ENCODE data around the gene NKD2. TPM values are rescaled to one million over a fixed set of nuclear protein-coding genes. Genes with fewer than 3 reads are reported as not detected.

Gene NKD2
- total RNA-seq, 2 experiments from 2014 or later: 0.38 TPM

DNA sequence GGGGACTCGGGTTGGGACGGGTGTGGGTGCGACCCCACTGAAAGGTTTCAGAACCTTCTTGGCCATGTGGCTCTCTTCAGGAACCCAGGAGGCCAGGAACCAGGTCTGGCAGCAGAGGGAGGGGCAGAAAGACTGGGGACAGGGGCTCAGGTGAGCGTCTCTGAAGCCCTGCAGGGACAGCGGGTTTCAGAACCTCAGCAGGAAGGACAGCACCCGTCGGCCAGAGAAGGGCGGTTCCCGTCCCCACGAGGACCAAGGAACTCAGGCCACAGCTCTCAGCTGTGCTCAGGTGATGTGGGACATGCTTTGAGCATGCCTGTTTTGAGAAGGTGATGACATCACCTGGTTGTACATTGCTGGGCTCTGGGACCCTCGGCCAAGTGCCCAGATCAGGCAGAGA lies 77.5 kb downstream of the NKD2 start:
- Histone ChIP-seq H3K27ac (ENCODE audit: low read depth, low read length, poor library complexity, severe bottlenecking) (no peak overlapping the region), H3K79me2 (ENCODE audit: insufficient read depth, low read depth, low read length) (no peaks in the 10 kb centered on the region), H3K36me3 (ENCODE audit: insufficient read depth, low read length) (no peaks in the 10 kb centered on the region), H3K9me3 (ENCODE audit: low read length) (no peaks in the 10 kb centered on the region), H3K4me2 (ENCODE audit: low read length) (no peak overlapping the region), H3K9me2 (ENCODE audit: insufficient read depth, low read length) (no peaks in the 10 kb centered on the region), H4K20me1 (ENCODE audit: insufficient read depth, low read length) (no peaks in the 10 kb centered on the region; the same call in 1 of the 2 replicates), H3K4me3 (ENCODE audit: low read depth, low read length, poor library complexity, severe bottlenecking) (no peak overlapping the region), H2AFZ (ENCODE audit: low read length) (no peak overlapping the region), H3K4me1 (ENCODE audit: insufficient read depth, low read length, poor library complexity, severe bottlenecking) (no peaks in the 10 kb centered on the region)
- DNase-seq (ENCODE audit: low spot score): no peak
- BruUV-seq (replicated peaks): no TSS peak
- intact Hi-C loops (cut with micrococcal nuclease; ENCODE audit: unreplicated experiment): no loop called here
- TF ChIP-seq EZH2phosphoT487 (IDR thresholded peaks at IDR 0.05; ENCODE audit: borderline replicate concordance, low read depth, low read length): no peak
- no peak for TF ChIP-seq CTCF (conservative IDR thresholded peaks at IDR 0.05; ENCODE audit: low read length)
- ChIA-PET POLR2A (no interaction called here), CTCF (ENCODE audit: unreplicated experiment) (no interaction called here)

- CTCF ChIA-PET (ENCODE audit: unreplicated experiment): no interaction called here
- no peaks in the 10 kb centered on the region for H3K36me3 ChIP-seq (ENCODE audit: insufficient read depth, low read length)
- H3K4me2 ChIP-seq (ENCODE audit: low read length): no peak overlapping the region
- no peaks in the 10 kb centered on the region for H3K79me2 ChIP-seq (ENCODE audit: insufficient read depth, low read depth, low read length)
- intact Hi-C loops (cut with micrococcal nuclease; ENCODE audit: unreplicated experiment): no loop called here
- no peak overlapping the region for H3K4me3 ChIP-seq (ENCODE audit: low read depth, low read length, poor library complexity, severe bottlenecking)
- no peak for DNase-seq (ENCODE audit: low spot score)
- no peaks in the 10 kb centered on the region for H3K4me1 ChIP-seq (ENCODE audit: insufficient read depth, low read length, poor library complexity, severe bottlenecking)
- TF ChIP-seq CTCF (conservative IDR thresholded peaks at IDR 0.05; ENCODE audit: low read length) (no peak), EZH2phosphoT487 (IDR thresholded peaks at IDR 0.05; ENCODE audit: borderline replicate concordance, low read depth, low read length) (no peak)
- no TSS peak for BruUV-seq (replicated peaks)
- H2AFZ ChIP-seq (ENCODE audit: low read length): no peak overlapping the region
- H3K9me3 ChIP-seq (ENCODE audit: low read length): no peaks in the 10 kb centered on the region
- no peaks in the 10 kb centered on the region; the same call in 1 of the 2 replicates for H4K20me1 ChIP-seq (ENCODE audit: insufficient read depth, low read length)
- POLR2A ChIA-PET: no interaction called here
- H3K27ac ChIP-seq (ENCODE audit: low read depth, low read length, poor library complexity, severe bottlenecking): no peak overlapping the region
- H3K9me2 ChIP-seq (ENCODE audit: insufficient read depth, low read length): no peaks in the 10 kb centered on the region
Observed at GRCh38 chr5:1086871-1087270, 78.3 kb downstream of the NKD2 start.

- CTCF ChIA-PET (ENCODE audit: unreplicated experiment): no interaction called here
- Histone ChIP-seq H3K9me2 (ENCODE audit: insufficient read depth, low read length) (no peaks in the 10 kb centered on the region), H3K4me1 (ENCODE audit: insufficient read depth, low read length, poor library complexity, severe bottlenecking) (no peaks in the 10 kb centered on the region), H3K36me3 (ENCODE audit: insufficient read depth, low read length) (no peaks in the 10 kb centered on the region), H3K4me2 (ENCODE audit: low read length) (no peak overlapping the region), H3K9me3 (ENCODE audit: low read length) (no peaks in the 10 kb centered on the region), H2AFZ (ENCODE audit: low read length) (no peak overlapping the region), H3K79me2 (ENCODE audit: insufficient read depth, low read depth, low read length) (no peaks in the 10 kb centered on the region), H3K27ac (ENCODE audit: low read depth, low read length, poor library complexity, severe bottlenecking) (no peak overlapping the region), H4K20me1 (ENCODE audit: insufficient read depth, low read length) (no peaks in the 10 kb centered on the region; the same call in 1 of the 2 replicates), H3K4me3 (ENCODE audit: low read depth, low read length, poor library complexity, severe bottlenecking) (no peak overlapping the region)
- POLR2A ChIA-PET: no interaction called here
- DNase-seq (ENCODE audit: low spot score): no peak
- TF ChIP-seq CTCF (conservative IDR thresholded peaks at IDR 0.05; ENCODE audit: low read length): no peak
- no peak for TF ChIP-seq EZH2phosphoT487 (IDR thresholded peaks at IDR 0.05; ENCODE audit: borderline replicate concordance, low read depth, low read length)
- intact Hi-C loops (cut with micrococcal nuclease; ENCODE audit: unreplicated experiment): no loop called here
- BruUV-seq (replicated peaks): no TSS peak
Observed at GRCh38 chr5:1087428-1087827, 78.8 kb downstream of the NKD2 start.

All from OCI-LY7 (cell line).